ENCODE results near the gene SCGB1C1. TPM values are rescaled to one million over a fixed set of nuclear protein-coding genes. Genes with fewer than 3 reads are reported as not detected.

SCGB1C1 gene
- total and polyA plus RNA-seq, 2 experiments from 2014 or later = not detected

DNA sequence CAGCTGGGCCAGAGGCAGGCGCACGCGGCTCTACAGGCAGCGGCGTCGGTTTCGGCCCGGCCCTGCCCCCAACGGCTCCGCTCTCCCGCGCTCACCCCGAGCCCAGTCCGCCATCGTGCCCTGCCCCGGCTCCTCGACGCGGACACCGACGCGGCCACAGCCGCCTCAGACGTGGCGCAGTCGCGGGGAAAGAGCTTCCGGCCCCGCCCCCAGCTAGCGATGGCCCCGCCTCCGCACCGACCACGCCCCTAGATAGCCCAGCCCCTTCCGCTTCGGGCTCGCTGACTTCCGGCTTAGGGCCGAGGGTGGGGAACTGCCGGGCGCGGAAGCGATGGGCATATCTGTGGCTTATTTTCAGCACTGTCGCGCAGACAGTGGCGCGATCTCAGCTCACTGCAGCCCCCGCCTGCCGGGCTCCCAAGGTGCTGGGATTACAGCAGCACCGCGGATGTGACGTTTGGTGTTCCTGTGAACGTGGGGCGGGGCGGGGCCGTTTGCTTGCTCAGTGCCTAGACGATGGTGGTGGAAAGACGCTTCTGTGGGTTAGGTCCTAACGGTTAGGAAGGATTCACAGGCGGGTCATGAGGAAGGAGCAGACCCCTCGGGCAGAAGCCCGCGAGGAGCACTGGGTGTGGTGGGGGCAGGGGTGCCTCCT lies 14.5 kb downstream of the SCGB1C1 start, which contains the start of the genes BET1L and RIC8A:
TSS of gene BET1L (minus strand) at position 192 of the 655 bp plus-strand sequence. CDS start at position 114, 78 bp downstream.
TSS of gene RIC8A (plus strand) at position 501 of the 655 bp plus-strand sequence. CDS start 1,147 bp downstream, outside the sequence.
- H3K27ac ChIP-seq = peak within 1 kb of the TSS; percentile 99
- H3K9me3 ChIP-seq (ENCODE audit: low read depth) = no peaks in the 10 kb centered on the region
- peaks cover 26% of the 10 kb centered on the region for H3K4me1 ChIP-seq (ENCODE audit: insufficient read depth)
- H2AFZ ChIP-seq = peak within 1 kb of the TSS; percentile 43
- H4K20me1 ChIP-seq (ENCODE audit: insufficient read depth, poor library complexity, severe bottlenecking) = peaks cover 47% of the 10 kb centered on the region
- WGBS (ENCODE audit: low lambda C conversion rate, missing lambda C conversion rate) = under 1% methylated on average over 38 of the region's 63 CpGs
- peak; percentile 98 for DNase-seq (ENCODE audit: low spot score)
- H3K36me3 ChIP-seq (replicated peaks; ENCODE audit: insufficient read depth, low read depth) = no peaks in the 10 kb centered on the region
- H3K79me2 ChIP-seq = peaks cover 68% of the 10 kb centered on the region
- no peaks in the 10 kb centered on the region for H3K9me2 ChIP-seq (replicated peaks; ENCODE audit: insufficient read depth)
- peak within 1 kb of the TSS; percentile 69 for H3K4me3 ChIP-seq
- no peaks in the 10 kb centered on the region for H3K27me3 ChIP-seq
- TF ChIP-seq CTCF (IDR thresholded peaks at IDR 0.05; ENCODE audit: poor library complexity) = no peak
- TF ChIP-seq EZH2 (IDR thresholded peaks at IDR 0.05; ENCODE audit: borderline replicate concordance) = no peak
- no peak for TF ChIP-seq EZH2phosphoT487 (IDR thresholded peaks at IDR 0.05; ENCODE audit: low read depth, severe bottlenecking, unreplicated experiment)
- H3K4me2 ChIP-seq = peak within 1 kb of the TSS; percentile 100

DNA sequence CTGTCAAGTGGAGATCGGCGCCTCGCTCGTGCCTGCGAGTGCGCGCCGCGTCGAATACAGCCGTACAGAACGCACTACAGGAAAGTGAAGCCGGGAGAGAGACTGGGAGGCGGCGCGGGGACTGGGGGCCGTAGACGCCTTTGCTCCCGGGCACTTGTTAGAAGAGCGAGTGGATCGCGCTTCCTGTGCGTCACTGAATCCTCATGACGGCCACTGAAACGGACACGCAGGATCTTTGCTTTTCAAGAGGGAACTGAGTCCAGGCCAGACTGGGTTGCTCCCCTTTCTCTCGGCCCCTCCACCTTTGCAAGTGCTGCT lies 14.9 kb downstream of the SCGB1C1 start:
- Histone ChIP-seq H3K79me2 (peaks cover 68% of the 10 kb centered on the region), H3K27me3 (no peaks in the 10 kb centered on the region), H3K4me1 (ENCODE audit: insufficient read depth) (peaks cover 26% of the 10 kb centered on the region), H3K27ac (peak overlapping the region; percentile 99), H3K36me3 (replicated peaks; ENCODE audit: insufficient read depth, low read depth) (no peaks in the 10 kb centered on the region), H4K20me1 (ENCODE audit: insufficient read depth, poor library complexity, severe bottlenecking) (peaks cover 43% of the 10 kb centered on the region), H2AFZ (peak overlapping the region; percentile 43), H3K4me2 (peak overlapping the region; percentile 98), H3K9me2 (replicated peaks; ENCODE audit: insufficient read depth) (no peaks in the 10 kb centered on the region), H3K4me3 (peak overlapping the region; percentile 52), H3K9me3 (ENCODE audit: low read depth) (no peaks in the 10 kb centered on the region)
- no peak for DNase-seq (ENCODE audit: low spot score)
- no peak for TF ChIP-seq CTCF (IDR thresholded peaks at IDR 0.05; ENCODE audit: poor library complexity)
- TF ChIP-seq EZH2phosphoT487 (IDR thresholded peaks at IDR 0.05; ENCODE audit: low read depth, severe bottlenecking, unreplicated experiment) = no peak
- no peak for TF ChIP-seq EZH2 (IDR thresholded peaks at IDR 0.05; ENCODE audit: borderline replicate concordance)
- WGBS (ENCODE audit: low lambda C conversion rate, missing lambda C conversion rate) = 1% methylated on average over 27 of the region's 27 CpGs

DNA sequence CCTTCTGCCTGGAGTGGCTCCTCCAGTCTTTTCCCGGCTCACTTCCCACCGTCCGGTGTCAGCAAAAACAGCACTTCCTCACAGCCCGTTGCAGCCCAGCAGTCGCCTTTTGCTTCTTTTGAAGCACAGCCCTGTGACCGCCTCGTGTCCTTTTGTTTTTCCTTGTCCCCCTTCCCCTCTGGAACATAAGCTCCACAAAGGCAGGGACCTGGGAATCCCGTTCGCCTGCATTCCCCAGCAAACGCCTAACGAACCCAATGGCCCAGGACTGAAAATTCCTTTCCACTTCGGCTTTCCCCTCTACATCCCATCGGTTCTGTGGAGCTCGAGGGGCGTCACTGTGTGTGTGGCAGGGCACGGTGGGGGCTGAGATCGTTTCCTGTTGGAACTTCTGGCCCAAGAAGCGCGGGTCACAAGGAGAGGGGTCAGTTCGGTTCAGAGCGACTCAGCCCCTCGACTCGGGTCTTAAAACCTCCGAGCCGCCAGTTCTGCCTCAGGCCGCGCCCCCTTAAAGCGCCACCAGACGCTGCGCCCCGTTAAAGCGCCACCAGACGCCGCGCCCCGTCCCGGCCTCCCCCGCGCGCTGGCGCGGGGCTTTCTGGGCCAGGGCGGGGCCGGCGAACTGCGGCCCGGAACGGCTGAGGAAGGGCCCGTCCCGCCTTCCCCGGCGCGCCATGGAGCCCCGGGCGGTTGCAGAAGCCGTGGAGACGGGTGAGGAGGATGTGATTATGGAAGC lies 15.5 kb downstream of the SCGB1C1 start:
- Histone ChIP-seq H2AFZ (peak overlapping the region; percentile 43), H4K20me1 (ENCODE audit: insufficient read depth, poor library complexity, severe bottlenecking) (peaks cover 39% of the 10 kb centered on the region), H3K4me1 (ENCODE audit: insufficient read depth) (peaks cover 26% of the 10 kb centered on the region)

More for the DNA sequence above, 15.5 kb downstream of the SCGB1C1 start:
- DNase-seq (ENCODE audit: low spot score) = peak; percentile 93
- Histone ChIP-seq H3K27ac (peak overlapping the region; percentile 99), H3K4me3 (peak overlapping the region; percentile 52), H3K9me3 (ENCODE audit: low read depth) (no peaks in the 10 kb centered on the region), H3K79me2 (peaks cover 68% of the 10 kb centered on the region), H3K36me3 (replicated peaks; ENCODE audit: insufficient read depth, low read depth) (no peaks in the 10 kb centered on the region), H3K9me2 (replicated peaks; ENCODE audit: insufficient read depth) (no peaks in the 10 kb centered on the region), H3K27me3 (no peaks in the 10 kb centered on the region), H3K4me2 (peak overlapping the region; percentile 98)
- TF ChIP-seq CTCF (IDR thresholded peaks at IDR 0.05; ENCODE audit: poor library complexity) (no peak), EZH2 (IDR thresholded peaks at IDR 0.05; ENCODE audit: borderline replicate concordance) (no peak), EZH2phosphoT487 (IDR thresholded peaks at IDR 0.05; ENCODE audit: low read depth, severe bottlenecking, unreplicated experiment) (no peak)
- WGBS (ENCODE audit: low lambda C conversion rate, missing lambda C conversion rate) = under 1% methylated on average over 43 of the region's 57 CpGs

Data from hepatocyte (in vitro differentiated cells).